HG02623 (cell line): ENCODE results near the gene CHCHD4.
"Not testable (repeated sequence)": the region's sequence is repeated elsewhere in the genome, so short reads cannot be mapped to it uniquely, and the experiment has no call there.

Source experiments
- ATAC-seq: cut with Tn5 transposase; IDR thresholded peaks from one replicate; pipeline ENCODE4 v1.9.1; 2021; ENCODE audit warnings: moderate library complexity; ENCODE audit not compliant: unreplicated experiment

Gene CHCHD4

GRCh38 chr3:14123308-14124222 lies 1.1 kb downstream of the CHCHD4 start:
- ATAC-seq, result no peak

- no peak for ATAC-seq
Measured at GRCh38 chr3:14122301-14122700, 2.4 kb downstream of the CHCHD4 start.

DNA sequence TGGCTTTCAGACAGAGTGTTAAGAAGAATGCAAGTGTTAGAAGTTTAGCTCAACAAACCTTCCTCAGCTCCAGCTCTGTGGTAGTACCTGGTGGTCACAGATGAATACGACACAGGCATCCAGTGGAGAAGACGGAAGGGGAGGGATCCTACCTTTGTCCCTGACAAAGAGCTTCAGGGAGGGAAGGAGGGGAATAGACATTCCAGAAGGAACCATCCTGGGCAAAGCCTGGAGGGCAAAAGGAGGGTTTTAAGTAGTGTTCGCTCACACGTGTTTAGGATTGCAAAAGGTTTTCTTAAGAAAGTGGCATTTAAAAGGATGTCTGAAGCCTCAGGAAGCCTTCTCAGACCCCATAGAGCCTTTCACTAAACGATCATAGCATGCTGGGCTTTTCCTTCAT lies 2.8 kb downstream of the CHCHD4 start:
- no peak for ATAC-seq

DNA sequence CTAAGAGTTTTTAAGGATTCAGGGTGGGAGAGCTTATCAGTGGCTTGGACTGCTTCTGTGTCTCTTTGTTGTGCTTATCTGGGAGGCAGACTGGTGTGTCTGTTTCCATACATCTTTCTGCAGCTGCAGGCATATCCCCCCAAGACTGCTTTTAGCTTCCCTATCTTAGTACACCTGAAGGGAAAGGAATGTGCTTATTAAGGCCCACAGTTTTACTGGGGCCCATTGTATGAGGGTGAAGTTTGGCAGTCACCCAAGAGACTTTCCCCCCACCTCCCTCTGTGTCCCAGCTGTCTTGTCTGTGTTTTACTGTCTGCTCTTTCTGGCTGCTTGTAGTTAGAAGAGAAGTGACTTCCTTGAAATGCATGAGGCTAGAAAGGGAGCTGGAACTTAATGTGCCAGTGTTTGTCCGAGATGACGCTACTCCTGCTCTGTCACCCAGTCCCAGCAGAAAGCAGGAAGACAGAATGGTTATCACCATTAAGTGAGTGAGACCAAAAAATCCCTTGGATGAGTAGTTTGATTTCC lies 3.7 kb downstream of the CHCHD4 start:
- ATAC-seq, result not testable (repeated sequence)

DNA sequence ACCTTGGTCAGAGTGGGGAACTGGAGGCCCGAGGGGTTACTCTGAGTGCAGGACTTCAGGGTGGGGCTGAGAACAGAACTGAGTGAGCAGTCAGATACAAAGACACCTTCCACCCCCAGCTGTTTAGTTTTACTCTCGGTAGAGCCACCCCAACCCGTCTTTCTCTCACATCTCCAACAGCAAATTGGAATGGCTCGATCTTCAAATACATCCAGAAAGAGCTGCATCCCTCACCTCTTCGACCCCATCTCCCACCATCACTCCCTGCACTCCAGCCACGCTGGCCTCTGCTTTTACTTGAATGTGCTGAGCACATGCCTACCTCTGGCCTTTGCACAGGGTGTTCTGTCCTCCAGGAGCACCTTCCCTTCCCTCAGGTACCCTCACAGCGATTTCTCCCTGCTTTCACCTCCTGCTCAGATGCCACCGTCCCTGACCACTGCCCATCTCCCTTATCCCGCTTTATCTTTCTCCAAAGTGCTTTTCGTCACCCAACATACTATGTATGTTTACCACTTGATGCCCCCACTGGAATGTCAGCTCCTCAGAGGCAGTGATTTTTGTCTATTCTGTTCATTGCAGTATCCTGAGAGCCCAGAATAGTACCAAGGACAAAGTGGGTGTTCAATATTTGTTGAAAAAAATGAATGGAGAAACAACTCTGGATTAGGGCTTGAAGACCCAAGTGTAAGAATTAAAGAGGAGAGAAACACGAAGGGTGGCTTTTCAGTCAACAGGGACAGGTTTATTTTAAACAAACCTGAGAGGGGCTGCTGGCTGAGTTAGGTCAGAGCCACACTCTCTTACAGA lies 4.4 kb downstream of the CHCHD4 start:
- no peak for ATAC-seq

GRCh38 chr3:14119651-14120050 lies 5.0 kb downstream of the CHCHD4 start:
- no peak for ATAC-seq

DNA sequence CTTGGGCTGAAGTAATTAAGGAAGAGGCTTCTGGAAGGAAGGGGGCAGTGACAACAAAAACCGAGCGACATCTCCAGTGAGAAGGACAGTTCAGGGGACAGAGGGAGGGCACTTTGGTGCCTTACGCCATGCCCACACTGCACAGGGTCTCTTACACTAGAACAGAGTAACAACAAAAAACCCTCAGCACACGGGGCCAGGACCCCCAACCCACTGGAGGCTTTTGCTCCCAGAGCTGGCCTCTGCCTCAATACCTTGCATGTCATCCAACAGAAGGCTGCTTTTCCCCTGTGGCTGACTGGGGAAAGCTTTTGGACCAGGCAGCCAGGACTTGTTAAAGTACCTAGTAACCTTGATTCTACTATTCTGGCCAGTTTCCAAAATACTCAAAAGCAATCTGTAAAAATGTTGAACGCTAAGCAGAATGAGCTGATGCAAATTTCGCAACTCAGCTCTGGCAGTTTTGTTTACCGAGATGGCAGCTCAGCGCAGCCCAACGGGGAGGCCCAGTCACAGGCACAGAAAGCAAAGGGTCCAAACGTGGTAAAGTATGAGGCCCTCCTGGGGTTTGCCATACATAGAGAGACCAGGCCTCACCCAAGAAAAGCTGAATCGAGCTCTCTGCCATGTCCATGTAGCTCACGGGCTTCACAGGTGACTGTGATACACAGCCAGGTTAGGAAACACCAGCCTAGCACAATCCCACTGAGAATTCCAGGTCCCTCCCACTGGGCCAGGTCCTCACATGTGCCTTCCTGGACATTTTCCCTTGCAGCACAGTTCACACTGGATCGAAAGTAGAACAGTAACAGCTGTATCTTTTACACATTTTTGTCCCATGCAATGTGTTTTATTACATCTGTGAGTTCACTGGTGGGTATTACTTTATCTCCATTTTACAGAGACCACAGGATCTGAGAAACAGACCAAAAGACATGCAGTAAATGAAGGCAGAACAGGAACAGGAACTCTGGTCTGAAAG lies 6.0 kb downstream of the CHCHD4 start:
- ATAC-seq, result no peak

DNA sequence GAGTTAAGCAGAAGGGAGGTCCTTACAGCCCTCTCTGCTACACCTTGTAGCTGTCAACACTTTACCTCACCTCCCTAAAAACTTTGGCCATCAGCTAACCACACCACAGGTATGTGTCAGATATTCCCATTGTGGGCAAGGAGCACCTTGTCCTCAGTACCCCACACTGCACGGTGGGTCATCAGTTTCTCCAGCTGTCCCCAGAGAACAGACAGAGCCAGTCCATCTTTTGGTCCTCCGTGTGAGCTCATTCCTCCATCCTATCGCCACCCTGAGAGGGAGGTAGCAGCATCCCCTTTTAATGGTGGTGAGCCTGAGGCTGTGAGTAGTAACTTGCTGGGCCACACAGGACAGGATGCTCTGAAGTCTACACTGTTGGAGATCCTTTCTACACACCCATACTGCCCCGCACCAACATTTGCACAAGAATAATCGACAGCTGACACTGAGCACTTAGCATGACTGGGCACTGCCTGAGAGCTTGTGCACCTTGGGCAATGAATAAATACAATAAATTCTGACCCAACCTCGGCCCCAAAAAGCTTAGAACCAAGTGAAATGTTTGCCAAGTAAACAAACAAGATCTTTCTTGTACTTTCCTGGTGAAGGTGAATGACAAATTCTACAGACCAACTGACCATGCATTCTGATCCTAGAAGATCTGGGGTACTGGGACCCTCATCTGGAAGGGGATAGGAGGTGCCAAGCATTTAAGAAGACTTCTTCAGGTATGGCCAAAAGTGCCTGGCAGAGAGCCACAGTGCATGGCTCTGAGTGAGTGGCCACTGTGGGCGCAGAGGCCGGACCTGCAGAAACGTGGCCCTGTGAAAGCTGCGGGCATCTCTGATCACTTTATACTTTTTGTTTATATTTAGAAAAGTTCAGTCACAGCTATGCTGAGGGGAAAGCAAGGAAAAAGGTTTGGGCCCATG lies 6.9 kb downstream of the CHCHD4 start:
- no peak for ATAC-seq

- ATAC-seq, result no peak
Measured at GRCh38 chr3:14113965-14114635, 10.6 kb downstream of the CHCHD4 start.

- no peak for ATAC-seq
Measured at GRCh38 chr3:14110699-14111098, 14.0 kb downstream of the CHCHD4 start.

- not testable (repeated sequence) for ATAC-seq
Measured at GRCh38 chr3:14109821-14110220, 14.8 kb downstream of the CHCHD4 start.

DNA sequence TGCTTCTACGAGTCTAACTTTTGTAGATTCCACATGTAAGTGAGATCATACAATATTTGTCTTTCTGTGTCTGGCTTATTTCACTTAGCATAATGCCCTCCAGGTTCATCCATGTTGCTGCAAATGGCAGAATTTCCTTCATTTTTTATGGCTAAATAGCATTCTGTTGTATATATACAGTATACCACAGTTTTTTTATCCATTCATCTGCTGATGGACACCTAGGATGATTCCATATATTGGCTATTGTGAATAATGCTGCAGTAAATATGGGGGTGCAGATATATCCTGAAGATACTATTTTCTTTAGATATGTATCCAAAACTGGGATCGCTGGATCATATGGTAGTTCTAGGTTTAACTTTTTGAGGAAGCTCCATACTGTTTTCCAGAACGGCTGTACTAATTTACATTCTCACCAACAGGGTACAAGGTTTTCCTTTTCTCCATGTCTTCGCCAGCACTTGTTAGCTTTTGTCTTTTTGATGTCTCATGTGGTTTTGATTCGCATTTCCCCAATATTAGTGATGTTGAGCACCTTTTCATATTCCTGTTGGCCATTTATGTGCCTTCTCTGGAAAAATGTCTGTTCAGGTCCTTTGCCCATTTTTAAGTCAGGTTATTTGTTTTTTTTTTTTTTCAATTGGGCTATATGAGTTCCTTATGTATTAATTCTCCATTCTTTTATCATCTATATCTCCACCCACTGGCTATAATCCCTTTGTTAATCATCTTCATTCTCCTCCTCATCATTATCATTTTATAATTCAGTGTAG lies 26.9 kb downstream of the CHCHD4 start:
- no peak for ATAC-seq

DNA sequence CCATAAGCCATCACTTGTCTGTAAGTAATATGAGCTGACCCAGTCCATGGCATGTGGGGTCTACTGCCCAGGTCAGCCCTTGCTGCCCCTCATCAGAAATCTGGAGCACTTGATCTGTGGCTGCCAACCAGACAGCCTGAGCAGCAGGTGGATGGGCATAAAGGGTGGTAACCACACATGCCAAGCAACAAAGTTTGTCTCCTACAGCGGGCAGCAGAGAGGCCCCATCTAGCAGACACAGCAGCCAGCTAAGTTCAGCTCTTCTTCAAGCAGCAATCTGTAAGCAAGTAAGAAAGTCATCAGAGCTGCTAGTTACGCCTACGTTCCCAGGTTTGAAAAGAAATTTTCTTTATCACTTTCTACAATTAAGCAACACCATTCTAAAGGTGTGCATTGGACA lies 27.9 kb downstream of the CHCHD4 start:
- no peak for ATAC-seq

GRCh38 chr3:14093831-14094230 lies 30.8 kb downstream of the CHCHD4 start:
- ATAC-seq, result no peak

GRCh38 chr3:14092464-14092863 lies 32.2 kb downstream of the CHCHD4 start:
- no peak for ATAC-seq

- ATAC-seq, result not testable (repeated sequence)
Measured at GRCh38 chr3:14091959-14092358, 32.7 kb downstream of the CHCHD4 start.

DNA sequence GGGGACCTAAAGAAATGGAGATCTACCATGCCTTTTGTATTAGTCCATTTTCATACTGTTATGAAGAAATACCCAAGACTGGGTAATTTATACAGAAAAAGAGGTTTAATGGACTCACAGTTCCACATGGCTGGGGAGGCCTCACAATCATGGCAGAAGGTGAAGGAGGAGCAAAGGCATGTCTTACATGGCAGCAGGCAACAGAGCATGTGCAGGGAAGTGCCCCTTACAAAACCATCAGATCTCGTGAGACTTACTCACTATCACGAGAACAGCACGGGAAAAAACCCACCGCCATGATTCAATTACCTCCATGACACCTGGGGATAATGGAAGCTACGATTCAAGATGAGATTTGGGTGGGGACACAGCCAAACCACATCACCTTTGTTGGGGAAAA lies 37.2 kb downstream of the CHCHD4 start:
- not testable (repeated sequence) for ATAC-seq

DNA sequence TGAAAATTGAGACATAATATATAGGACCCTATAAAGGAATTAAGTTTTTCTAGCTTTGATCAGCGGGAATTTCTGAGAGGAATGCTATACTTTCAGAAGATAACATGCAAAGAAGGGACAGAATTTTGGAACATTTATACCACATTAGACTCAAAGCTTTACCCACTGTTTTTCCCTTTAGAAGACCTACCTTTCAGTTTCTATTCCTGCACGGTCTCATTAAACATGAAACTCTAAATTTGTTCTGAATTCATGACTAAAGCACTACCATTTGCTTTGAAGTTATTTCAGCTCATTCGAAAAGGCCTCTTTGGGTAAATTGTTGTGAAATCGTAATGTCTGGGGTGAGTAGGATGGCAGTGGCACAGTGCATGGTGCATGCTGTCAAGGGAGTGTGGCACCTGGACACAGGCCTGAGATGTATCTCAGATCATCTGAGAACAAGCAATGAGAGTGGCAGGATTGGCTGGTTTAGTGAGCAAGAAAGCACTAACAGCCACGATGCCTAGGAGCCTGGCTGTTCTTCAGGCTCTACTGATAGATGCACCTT lies 42.5 kb downstream of the CHCHD4 start:
- ATAC-seq, result no peak
